SK-N-SH treated with all-trans-retinoic acid at 6 μM for 48 hours (cell line): ENCODE results near the gene DPYSL4.

Source experiments
- ATAC-seq: fragments of 200-7000 bp; cut with Tn5 transposase; 3 replicates; pipeline ENCODE4 v1.9.1; 2020; ENCODE audit warnings: mild to moderate bottlenecking, moderate library complexity
- ARNTL ChIP-seq: fragments of 450-650 bp; formaldehyde crosslinking; IDR thresholded peaks from 2 replicates; pipeline ENCODE4 v1.5.0; 2020; ENCODE audit warnings: low read depth, mild to moderate bottlenecking, moderate library complexity, borderline replicate concordance
- CREB5 ChIP-seq: fragments of 250-450 bp; sonication (Bioruptor Pico); IDR thresholded peaks from 2 replicates; pipeline ENCODE4 v1.5.1; 2020; ENCODE audit warnings: low read depth, mild to moderate bottlenecking, moderate library complexity
- CSDC2 ChIP-seq: fragments of 250-450 bp; sonication (Bioruptor Pico); IDR thresholded peaks from 2 replicates; pipeline ENCODE4 v1.5.0; 2020; ENCODE audit warnings: mild to moderate bottlenecking, moderate library complexity
- CSRNP3 ChIP-seq: fragments of 250-450 bp; sonication (Bioruptor Pico); IDR thresholded peaks from 2 replicates; pipeline ENCODE4 v1.5.1; 2021; ENCODE audit warnings: mild to moderate bottlenecking, moderate library complexity
- ESRRG ChIP-seq: fragments of 250-450 bp; sonication (Bioruptor Pico); IDR thresholded peaks from 2 replicates; pipeline ENCODE4 v1.6.1; 2021; ENCODE audit warnings: mild to moderate bottlenecking
- GLIS3 ChIP-seq: fragments of 250-450 bp; sonication (Bioruptor Pico); IDR thresholded peaks from 2 replicates; pipeline ENCODE4 v1.5.0; 2020; ENCODE audit warnings: mild to moderate bottlenecking, moderate library complexity
- ISL1 ChIP-seq: fragments of 250-450 bp; sonication (Bioruptor Pico); IDR thresholded peaks from 2 replicates; pipeline ENCODE4 v2.1.2; 2022; ENCODE audit warnings: mild to moderate bottlenecking, moderate library complexity
- OSR1 ChIP-seq: fragments of 250-450 bp; sonication (Bioruptor Pico); IDR thresholded peaks from 2 replicates; pipeline ENCODE4 v1.8.0; 2022; ENCODE audit warnings: moderate library complexity, mild to moderate bottlenecking, inconsistent platforms
- PATZ1 ChIP-seq: fragments of 250-450 bp; sonication (Bioruptor Pico); IDR thresholded peaks from 2 replicates; pipeline ENCODE4 v1.8.0; 2020; ENCODE audit warnings: mild to moderate bottlenecking, moderate library complexity, borderline replicate concordance
- PPARA ChIP-seq: fragments of 250-450 bp; sonication (Bioruptor Pico); IDR thresholded peaks from 2 replicates; pipeline ENCODE4 v1.5.0; 2020; ENCODE audit warnings: mild to moderate bottlenecking, borderline replicate concordance
- RARB ChIP-seq: fragments of 250-450 bp; sonication (Bioruptor Pico); IDR thresholded peaks from 2 replicates; pipeline ENCODE4 v1.8.0; 2021; ENCODE audit warnings: mild to moderate bottlenecking, moderate library complexity
- TSHZ2 ChIP-seq: fragments of 250-450 bp; sonication (Bioruptor Pico); IDR thresholded peaks from 2 replicates; pipeline ENCODE4 v1.5.0; 2020; ENCODE audit warnings: mild to moderate bottlenecking, moderate library complexity
- ZC3H10 ChIP-seq: fragments of 250-450 bp; sonication (Bioruptor Pico); IDR thresholded peaks from 2 replicates; pipeline ENCODE4 v1.5.1; 2021; ENCODE audit warnings: mild to moderate bottlenecking, moderate library complexity
- ZFP3 ChIP-seq: fragments of 250-450 bp; sonication (Bioruptor Pico); IDR thresholded peaks from 2 replicates; pipeline ENCODE4 v1.5.0; 2020; ENCODE audit warnings: mild to moderate bottlenecking, moderate library complexity
- ZNF565 ChIP-seq: fragments of 450-650 bp; formaldehyde crosslinking; conservative IDR thresholded peaks from 2 replicates; pipeline ENCODE4 v1.5.0; 2020; ENCODE audit warnings: low read depth, mild to moderate bottlenecking, moderate library complexity
- ZNF70 ChIP-seq: fragments of 450-650 bp; formaldehyde crosslinking; IDR thresholded peaks from 2 replicates; pipeline ENCODE4 v1.5.0; 2020; ENCODE audit warnings: mild to moderate bottlenecking, moderate library complexity
- ZNF8 ChIP-seq: fragments of 450-650 bp; formaldehyde crosslinking; IDR thresholded peaks from 2 replicates; pipeline ENCODE4 v1.5.0; 2020; ENCODE audit warnings: mild to moderate bottlenecking, moderate library complexity
- TF ChIP-seq, protein P1 (sequence below): fragments of 250-450 bp; sonication (Bioruptor Pico); IDR thresholded peaks from 2 replicates; pipeline ENCODE4 v1.8.0; 2021; ENCODE audit warnings: low read depth, mild to moderate bottlenecking, moderate library complexity, borderline replicate concordance

Gene DPYSL4

DNA sequence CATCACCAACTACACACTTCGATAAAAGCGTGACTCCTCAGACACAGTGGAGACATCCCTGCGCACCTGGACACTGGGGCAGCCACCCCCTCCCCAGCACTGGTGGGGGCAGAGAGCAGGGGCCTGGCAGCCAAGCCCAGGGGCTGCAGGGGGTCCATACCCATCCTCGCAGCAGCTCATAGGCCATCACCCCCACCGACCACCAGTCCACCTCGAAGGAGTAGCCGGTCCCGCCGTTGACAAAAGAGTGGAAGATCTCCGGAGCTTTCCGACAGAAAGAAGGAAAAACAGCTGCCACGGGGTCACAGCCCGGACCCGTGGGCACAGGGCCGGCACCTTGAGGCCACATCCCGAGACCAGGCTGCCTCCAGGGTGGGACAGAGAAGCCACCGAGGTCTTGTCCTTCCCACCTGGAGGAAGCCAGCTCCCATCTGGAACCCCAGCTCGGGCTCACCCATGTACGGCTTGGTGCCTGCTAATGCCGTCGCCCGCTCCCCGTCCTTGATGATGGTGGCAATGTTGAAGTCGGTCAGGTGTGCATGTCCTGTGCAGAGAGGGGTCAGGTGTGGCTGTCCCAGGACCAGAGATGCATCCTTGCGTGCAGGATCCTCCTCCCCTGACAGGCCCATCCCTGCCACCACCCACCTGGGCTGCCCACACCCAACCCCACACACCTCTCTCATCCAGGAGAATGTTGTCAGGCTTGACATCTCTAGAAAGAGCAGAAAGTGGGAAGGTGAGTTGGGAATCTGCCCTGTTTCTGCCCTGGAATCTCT is 38.5 kb downstream of the DPYSL4 start:
- TF ChIP-seq ZC3H10 (no peak), PATZ1 (CRISPR knock-in tag) (no peak), PPARA (CRISPR knock-in tag) (no peak), CSDC2 (CRISPR knock-in tag) (no peak), ZNF70 (CRISPR knock-in tag) (no peak), ZNF565 (CRISPR knock-in tag) (no peak), ISL1 (CRISPR knock-in tag) (no peak), GLIS3 (CRISPR knock-in tag) (no peak), TSHZ2 (CRISPR knock-in tag) (no peak), CSRNP3 (CRISPR knock-in tag) (no peak), ARNTL (CRISPR knock-in tag) (no peak), ZNF8 (CRISPR knock-in tag) (no peak), OSR1 (CRISPR knock-in tag) (no peak), RARB (CRISPR knock-in tag) (no peak), CREB5 (CRISPR knock-in tag) (no peak), ZFP3 (CRISPR knock-in tag) (no peak), ESRRG (no peak)
- TF ChIP-seq, protein P1, sequence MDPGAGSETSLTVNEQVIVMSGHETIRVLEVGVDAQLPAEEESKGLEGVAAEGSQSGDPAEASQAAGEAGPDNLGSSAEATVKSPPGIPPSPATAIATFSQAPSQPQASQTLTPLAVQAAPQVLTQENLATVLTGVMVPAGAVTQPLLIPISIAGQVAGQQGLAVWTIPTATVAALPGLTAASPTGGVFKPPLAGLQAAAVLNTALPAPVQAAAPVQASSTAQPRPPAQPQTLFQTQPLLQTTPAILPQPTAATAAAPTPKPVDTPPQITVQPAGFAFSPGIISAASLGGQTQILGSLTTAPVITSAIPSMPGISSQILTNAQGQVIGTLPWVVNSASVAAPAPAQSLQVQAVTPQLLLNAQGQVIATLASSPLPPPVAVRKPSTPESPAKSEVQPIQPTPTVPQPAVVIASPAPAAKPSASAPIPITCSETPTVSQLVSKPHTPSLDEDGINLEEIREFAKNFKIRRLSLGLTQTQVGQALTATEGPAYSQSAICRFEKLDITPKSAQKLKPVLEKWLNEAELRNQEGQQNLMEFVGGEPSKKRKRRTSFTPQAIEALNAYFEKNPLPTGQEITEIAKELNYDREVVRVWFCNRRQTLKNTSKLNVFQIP: no peak

GRCh38 chr10:132225849-132226205 is 39.1 kb downstream of the DPYSL4 start:
- no peak for ATAC-seq
- TF ChIP-seq OSR1 (CRISPR knock-in tag) (no peak), RARB (CRISPR knock-in tag) (no peak), ISL1 (CRISPR knock-in tag) (no peak), PATZ1 (CRISPR knock-in tag) (no peak), CSDC2 (CRISPR knock-in tag) (no peak), ARNTL (CRISPR knock-in tag) (no peak), ZC3H10 (no peak)
- TF ChIP-seq, protein P1: no peak

More for the DNA sequence above, 38.5 kb downstream of the DPYSL4 start:
- no peak for ATAC-seq
